Sigmoid colon (tissue), 4 donors: ENCODE data around the gene RPS3.
A peak's percentile ranks its signal among the peaks of the same experiment; 100 is the strongest.

Source experiments
- EP300 ChIP-seq, 4 donors: sonication (generic); formaldehyde crosslinking; IDR thresholded peaks; one replicate each; pipeline ENCODE4 v1.6.1; 2017; ENCODE audit warnings: antibody characterized with exemption in 4 of 4
- POLR2A ChIP-seq, 2 donors: fragments of 450-650 bp; IDR thresholded peaks; one replicate each; pipeline ENCODE4 v1.6.1; 2016; ENCODE audit warnings: antibody characterized with exemption in 2 of 2, mild to moderate bottlenecking in 2 of 2, moderate library complexity in 2 of 2
- TF ChIP-seq, protein P1 (sequence below), 4 experiments: fragments of 450-650 bp in 3 of 4; fragments of 200-600 bp in 1 of 4; IDR thresholded peaks; one replicate each; pipeline ENCODE4 v1.5.1; 2016 to 2019; ENCODE audit warnings: antibody characterized with exemption in 4 of 4, mild to moderate bottlenecking in 3 of 4, moderate library complexity in 2 of 4

- no peak for TF ChIP-seq EP300 (IDR thresholded peaks at IDR 0.05)
- TF ChIP-seq, protein P1, sequence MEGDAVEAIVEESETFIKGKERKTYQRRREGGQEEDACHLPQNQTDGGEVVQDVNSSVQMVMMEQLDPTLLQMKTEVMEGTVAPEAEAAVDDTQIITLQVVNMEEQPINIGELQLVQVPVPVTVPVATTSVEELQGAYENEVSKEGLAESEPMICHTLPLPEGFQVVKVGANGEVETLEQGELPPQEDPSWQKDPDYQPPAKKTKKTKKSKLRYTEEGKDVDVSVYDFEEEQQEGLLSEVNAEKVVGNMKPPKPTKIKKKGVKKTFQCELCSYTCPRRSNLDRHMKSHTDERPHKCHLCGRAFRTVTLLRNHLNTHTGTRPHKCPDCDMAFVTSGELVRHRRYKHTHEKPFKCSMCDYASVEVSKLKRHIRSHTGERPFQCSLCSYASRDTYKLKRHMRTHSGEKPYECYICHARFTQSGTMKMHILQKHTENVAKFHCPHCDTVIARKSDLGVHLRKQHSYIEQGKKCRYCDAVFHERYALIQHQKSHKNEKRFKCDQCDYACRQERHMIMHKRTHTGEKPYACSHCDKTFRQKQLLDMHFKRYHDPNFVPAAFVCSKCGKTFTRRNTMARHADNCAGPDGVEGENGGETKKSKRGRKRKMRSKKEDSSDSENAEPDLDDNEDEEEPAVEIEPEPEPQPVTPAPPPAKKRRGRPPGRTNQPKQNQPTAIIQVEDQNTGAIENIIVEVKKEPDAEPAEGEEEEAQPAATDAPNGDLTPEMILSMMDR (IDR thresholded peaks at IDR 0.05): peak; percentile 93 to 99 (median 94)
- no peak for TF ChIP-seq POLR2A (IDR thresholded peaks at IDR 0.05)
Observed at GRCh38 chr11:75445315-75445953, 46.1 kb downstream of the RPS3 start.
